Measurements from ENCODE around the gene MAP3K7CL.

DNA sequence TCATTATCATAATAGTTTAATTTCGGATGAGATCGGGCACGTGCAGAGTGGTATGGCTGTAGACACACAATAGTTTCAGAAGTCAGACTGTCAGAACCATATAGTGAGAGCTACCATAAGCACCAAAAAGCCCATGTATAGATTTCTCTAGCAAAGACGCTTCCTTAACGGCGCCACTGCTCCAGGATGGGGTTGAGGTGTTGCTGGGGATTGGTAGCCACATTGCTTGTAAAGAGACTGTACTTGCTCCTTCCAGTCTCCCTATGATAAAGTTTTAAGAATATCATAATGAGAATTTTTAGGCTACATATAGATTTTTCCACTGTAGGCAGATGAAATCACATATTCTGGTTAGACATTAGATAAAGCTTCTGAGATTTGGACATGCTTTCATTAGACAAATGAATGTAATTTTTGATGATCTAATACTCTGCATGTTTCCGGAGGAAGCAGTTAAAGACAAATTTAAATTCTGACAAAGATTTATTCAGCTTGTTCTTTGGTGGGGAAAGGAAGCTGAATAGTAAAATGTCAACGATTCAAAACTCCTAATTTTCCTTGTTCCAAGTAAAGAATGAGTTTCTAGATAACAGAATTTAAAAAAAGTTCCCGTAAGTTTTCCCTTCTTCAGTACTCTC, 77.7 kb downstream of the MAP3K7CL start:
- TF ChIP-seq YY1 (IDR thresholded peaks at IDR 0.05; ENCODE audit: insufficient read depth, insufficient read length) = no peak
- no peak for TF ChIP-seq ZNF274 (IDR thresholded peaks at IDR 0.05; ENCODE audit: low read depth, low read length)
- no peak for TF ChIP-seq SUZ12 (IDR thresholded peaks at IDR 0.05; ENCODE audit: extremely low read depth, insufficient read depth, insufficient read length)

Data from NT2/D1 (cell line).